ENCODE measurements around the gene GRIK3. TPM values are rescaled to one million over a fixed set of nuclear protein-coding genes. Genes with fewer than 3 reads are reported as not detected.

The GRIK3 gene
- total and polyA plus RNA-seq, 2 of the 8 experiments (the other 6 are each of a cell fraction or from before 2014, with no cell fraction given) = 2.1 to 3.4 TPM

DNA sequence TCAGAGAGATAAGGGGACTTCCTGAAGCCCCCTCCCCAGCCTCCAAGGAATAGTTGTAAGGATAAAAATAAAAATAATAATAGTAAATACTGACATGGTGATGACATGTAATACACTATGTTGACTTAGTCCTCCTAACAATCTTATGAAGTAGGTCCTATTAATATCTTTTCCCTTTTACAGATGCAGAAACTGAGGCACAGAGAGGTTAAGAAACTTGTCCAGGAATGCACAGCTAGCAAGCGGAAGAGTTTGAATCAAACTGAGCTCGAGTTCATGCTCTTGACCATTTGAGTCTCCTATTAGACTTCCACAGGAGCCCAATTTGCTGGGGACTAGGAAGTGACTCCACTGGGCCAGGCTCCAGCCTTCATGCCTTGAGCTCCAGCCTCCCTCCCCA is 194.8 kb downstream of the GRIK3 start:
- H3K4me3 ChIP-seq (ENCODE audit: extremely low read depth in 1 of 4, insufficient read depth in 2 of 4, low read depth in 3 of 4, low read length in 4 of 4) = no peak overlapping the region
- no peaks in the 10 kb centered on the region for H3K79me1 ChIP-seq (ENCODE audit: low read depth, low read length)
- no peak overlapping the region for H3K23ac ChIP-seq (ENCODE audit: insufficient read length)
- no peaks in the 10 kb centered on the region for H3K9me3 ChIP-seq (ENCODE audit: insufficient read depth in 2 of 2, low read depth in 1 of 2, low read length in 1 of 2)
- H3K79me2 ChIP-seq (ENCODE audit: control insufficient read depth in 1 of 2, insufficient read depth in 2 of 2, low read length in 2 of 2) = no peaks in the 10 kb centered on the region
- no peak overlapping the region for H3K4me2 ChIP-seq (ENCODE audit: insufficient read depth in 1 of 2, low read depth in 2 of 2, low read length in 2 of 2)
- H4K8ac ChIP-seq (ENCODE audit: extremely low read depth, insufficient read depth, low read length) = no peak overlapping the region
- CTCF ChIA-PET (ENCODE audit: partially characterized antibody) = interaction anchor here (1.1 to 8.1 kb wide), 3 partner anchors 25 to 324 kb away, joined by 3 to 57 read pairs (median 3); no protein-coding TSS in a partner anchor
- H2BK15ac ChIP-seq (ENCODE audit: low read length) = no peak overlapping the region
- H3K27ac ChIP-seq (ENCODE audit: low read depth, low read length) = no peak overlapping the region
- H4K5ac ChIP-seq (ENCODE audit: insufficient read length, low read depth, low read length) = no peak overlapping the region
- no peak overlapping the region for H3K9ac ChIP-seq (replicated peaks in 1 of 4; ENCODE audit: extremely low read depth in 1 of 4, low read depth in 3 of 4, low read length in 3 of 4)
- no peak overlapping the region for H3K18ac ChIP-seq (ENCODE audit: extremely low read depth, low read length)
- H3K56ac ChIP-seq (replicated peaks; ENCODE audit: insufficient read length, low read depth, low read length) = no peak overlapping the region
- no peak for TF ChIP-seq PHF8 (conservative IDR thresholded peaks at IDR 0.05; ENCODE audit: low read depth, low read length)
- TF ChIP-seq YY1 (IDR thresholded peaks at IDR 0.05; ENCODE audit: low read depth, low read length) = no peak
- no peak for TF ChIP-seq CHD2 (IDR thresholded peaks at IDR 0.05; ENCODE audit: low read length)
- no peak for TF ChIP-seq CBX8 (IDR thresholded peaks at IDR 0.05; ENCODE audit: borderline replicate concordance, low read depth, low read length)
- no peak for TF ChIP-seq SAP30 (IDR thresholded peaks at IDR 0.05; ENCODE audit: insufficient read depth, insufficient replicate concordance, low read length)
- no peak for TF ChIP-seq ASH2L (IDR thresholded peaks at IDR 0.05; ENCODE audit: low read length)
- H3K36me3 ChIP-seq (ENCODE audit: control insufficient read depth in 2 of 4, insufficient read depth in 4 of 4, low read length in 3 of 4) = no peaks in the 10 kb centered on the region
- H3K14ac ChIP-seq (ENCODE audit: insufficient read length) = no peak overlapping the region
- H2BK120ac ChIP-seq (replicated peaks; ENCODE audit: low read depth, low read length) = no peak overlapping the region
- H2BK5ac ChIP-seq (ENCODE audit: low read depth, low read length) = no peak overlapping the region
- FAIRE-seq = no peak
- no peak overlapping the region for H3K4ac ChIP-seq (replicated peaks; ENCODE audit: insufficient read length, low read depth, low read length)
- 61% methylated on average over 2 of the region's 2 CpGs; no CpG with 5 or more reads in 1 of the 2 experiments for WGBS, 2 experiments (ENCODE audit: extremely low coverage in 1 of 2, insufficient coverage in 1 of 2, insufficient read length in 1 of 2, insufficient replicate concordance in 2 of 2, low coverage in 1 of 2, low lambda C conversion rate in 2 of 2, missing lambda C conversion rate in 1 of 2)
- no peak overlapping the region for H2BK20ac ChIP-seq (ENCODE audit: low read length)
- H3K4me1 ChIP-seq (replicated peaks in 1 of 4; ENCODE audit: control insufficient read depth in 3 of 4, insufficient read depth in 4 of 4, low read length in 3 of 4) = peaks cover 0 to 12% (median 4%) of the 10 kb centered on the region in 4 experiments; a peak in 5 of 7 replicates
- POLR2A ChIA-PET (ENCODE audit: partially characterized antibody) = no interaction called here
- H2BK12ac ChIP-seq (ENCODE audit: low read depth, low read length) = no peak overlapping the region
- H4K20me1 ChIP-seq (replicated peaks in 1 of 2; ENCODE audit: control insufficient read depth in 1 of 2, insufficient read depth in 2 of 2, low read length in 2 of 2) = no peaks in the 10 kb centered on the region
- H2AFZ ChIP-seq (ENCODE audit: low read length) = no peak overlapping the region
- DNase-seq (ENCODE audit: low read depth in 1 of 2, low spot score in 2 of 2) = no peak
- H3K23me2 ChIP-seq (ENCODE audit: low read depth, low read length) = no peaks in the 10 kb centered on the region
- no peak overlapping the region for H2AK5ac ChIP-seq (ENCODE audit: low read depth, low read length)
- H4K91ac ChIP-seq (replicated peaks; ENCODE audit: insufficient read length, low read length) = no peak overlapping the region
- no peaks in the 10 kb centered on the region for H3K27me3 ChIP-seq (replicated peaks in 1 of 4; ENCODE audit: control insufficient read depth in 3 of 4, extremely low read depth in 1 of 4, insufficient read depth in 3 of 4, low read length in 3 of 4)
